Uterus (tissue), 2 donors: ENCODE results near the gene FBXO5.

Experiments used
- CTCF ChIP-seq, 4 experiments: fragments of 200-600 bp in 2 of 4; fragments of 450-650 bp in 2 of 4; sonication (generic) in 2 of 4; IDR thresholded peaks; one replicate each; pipeline ENCODE4 v1.5.1; 2016 to 2019; ENCODE audit warnings: antibody characterized with exemption in 4 of 4, mild to moderate bottlenecking in 2 of 4, moderate library complexity in 1 of 4
- POLR2A ChIP-seq, 2 donors: fragments of 450-650 bp; IDR thresholded peaks; one replicate each; pipeline ENCODE4 v1.6.1; 2016; ENCODE audit warnings: antibody characterized with exemption in 2 of 2, mild to moderate bottlenecking in 1 of 2, moderate library complexity in 1 of 2

- TF ChIP-seq CTCF (IDR thresholded peaks at IDR 0.05): no peak
- no peak for TF ChIP-seq POLR2A (IDR thresholded peaks at IDR 0.05)
Observed at GRCh38 chr6:153012856-153013255, 30.0 kb upstream of the FBXO5 start.
